Right ventricle myocardium inferior (tissue), 1 donor: Measurements from ENCODE around the gene LMNB1. TPM values are rescaled to one million over a fixed set of nuclear protein-coding genes. Genes with fewer than 3 reads are reported as not detected.
"Not testable (repeated sequence)": the region's sequence is repeated elsewhere in the genome, so short reads cannot be mapped to it uniquely, and the experiment has no call there.

Source experiments
- ATAC-seq: fragments of 200-7000 bp; cut with Tn5 transposase; one replicate; pipeline ENCODE4 v1.9.1; 2020; ENCODE audit warnings: mild to moderate bottlenecking, moderate library complexity
- DNase-seq: peaks from one replicate; pipeline ENCODE4 v3.0.0; 2021; ENCODE audit errors: missing footprints
- intact Hi-C: fragments of 100-400 bp; cut with DNase I; formaldehyde crosslinking; loops from one replicate; pipeline ENCODE4 v1.11.0; 2022
- total RNA-seq: library from RNA; stranded (reverse); fragmentation: NEBNext Ultra II Directional; extraction: Animal tissue kit (Norgen Biotek cat#: 25700); gene quantifications from one replicate; pipeline ENCODE4 v1.2.1, GENCODE V29; 2021
- donor health status: DM: no; HTN: yes; CAD: no; lungs with severe emphysema.

The LMNB1 gene
- total RNA-seq, 1 donor from 2014 or later, result 3.7 TPM

- intact Hi-C loops, result loop anchor here (5.0 kb wide), 1 partner anchor 120 kb away; no protein-coding TSS in a partner anchor
- DNase-seq, result peak; percentile 71
- peak; percentile 29 for ATAC-seq
Measured at GRCh38 chr5:126777257-126777974, 480 bp downstream of the LMNB1 start.

DNA sequence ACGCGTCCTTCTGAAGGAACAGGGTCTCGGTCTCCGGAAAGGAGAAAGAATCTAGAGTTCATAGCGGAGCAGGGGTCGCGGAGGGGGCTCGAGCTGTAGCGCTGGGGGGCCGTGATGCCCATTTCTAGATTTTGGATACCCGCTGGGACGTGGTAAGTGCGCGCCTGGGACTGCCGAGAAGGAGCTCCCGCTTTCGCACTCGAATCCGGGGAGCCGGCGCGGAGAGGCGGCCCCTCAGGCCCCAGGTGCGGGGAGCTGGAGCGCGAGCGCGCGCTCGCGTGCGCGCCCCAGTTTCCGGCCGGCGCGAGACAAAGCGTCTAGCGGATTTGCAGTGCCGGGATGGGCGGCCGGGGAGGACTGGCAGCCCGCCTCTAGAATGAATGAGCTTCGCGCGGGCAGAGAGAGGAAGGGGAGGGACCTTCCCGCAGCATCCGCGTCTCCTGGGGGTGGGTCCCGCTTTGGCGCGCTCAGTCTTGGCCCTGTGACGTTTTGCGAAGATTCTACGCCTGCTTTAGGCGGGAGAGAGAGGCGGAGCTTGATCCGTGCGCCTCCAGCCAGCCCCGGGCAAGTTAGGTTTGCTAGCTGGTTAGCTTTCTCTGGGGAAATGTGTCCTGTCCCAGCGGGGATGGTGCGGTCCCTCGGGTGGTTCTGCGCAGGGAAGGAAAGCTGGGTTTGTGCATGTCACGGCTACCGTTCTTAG, 1.2 kb downstream of the LMNB1 start:
- DNase-seq (peak; percentile 94), ATAC-seq (peak; percentile 73)
- intact Hi-C loops, result loop anchor here (5.0 kb wide), 1 partner anchor 121 kb away; no protein-coding TSS in a partner anchor

GRCh38 chr5:126778675-126779403, 1.9 kb downstream of the LMNB1 start:
- no peak for ATAC-seq
- intact Hi-C loops, result loop anchor here (5.0 kb wide), 1 partner anchor 122 kb away; no protein-coding TSS in a partner anchor
- DNase-seq, result no peak

DNA sequence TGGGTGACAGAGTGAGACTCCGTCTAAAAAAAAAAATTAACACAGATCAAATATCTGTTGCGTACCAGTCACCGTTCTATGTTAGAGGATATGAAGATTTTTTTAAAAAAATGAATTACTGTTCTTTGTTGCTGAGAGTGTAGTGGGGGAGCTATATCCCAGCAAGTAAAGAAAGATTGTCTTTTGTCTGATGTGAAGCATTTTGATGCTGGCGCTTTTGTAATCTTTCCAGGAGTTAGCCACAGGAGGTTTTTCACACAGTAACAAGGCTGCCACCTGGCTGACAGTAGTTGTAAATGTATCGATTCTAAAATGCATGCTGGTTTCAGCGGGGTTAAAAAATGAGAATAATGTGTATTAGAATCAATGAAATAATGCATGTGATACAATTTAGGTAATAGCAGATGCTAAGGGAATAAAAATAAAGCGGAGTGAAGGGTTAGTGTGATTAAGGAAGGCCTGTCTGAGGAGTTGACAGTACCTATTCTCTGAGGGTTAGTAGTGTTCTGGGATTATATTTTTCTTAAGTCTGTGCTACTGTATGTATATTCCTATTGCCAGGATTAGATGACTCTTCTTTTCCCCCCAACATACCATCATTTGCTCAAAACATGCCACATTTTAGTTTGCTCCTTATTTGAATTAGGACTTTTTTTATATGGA, 3.4 kb downstream of the LMNB1 start:
- intact Hi-C loops, result loop anchor here (1.0 kb wide), 1 partner anchor 104 kb away; no protein-coding TSS in a partner anchor
- no peak for DNase-seq

GRCh38 chr5:126788409-126788808, 11.5 kb downstream of the LMNB1 start:
- not testable (repeated sequence) for ATAC-seq

More for the DNA sequence above, 3.4 kb downstream of the LMNB1 start:
- ATAC-seq, result no peak

GRCh38 chr5:126793097-126793496, 16.2 kb downstream of the LMNB1 start:
- no peak for DNase-seq
- intact Hi-C loops, result no loop called here
- ATAC-seq, result no peak

More at GRCh38 chr5:126788409-126788808, 11.5 kb downstream of the LMNB1 start:
- intact Hi-C loops, DNase-seq: not testable (repeated sequence)

DNA sequence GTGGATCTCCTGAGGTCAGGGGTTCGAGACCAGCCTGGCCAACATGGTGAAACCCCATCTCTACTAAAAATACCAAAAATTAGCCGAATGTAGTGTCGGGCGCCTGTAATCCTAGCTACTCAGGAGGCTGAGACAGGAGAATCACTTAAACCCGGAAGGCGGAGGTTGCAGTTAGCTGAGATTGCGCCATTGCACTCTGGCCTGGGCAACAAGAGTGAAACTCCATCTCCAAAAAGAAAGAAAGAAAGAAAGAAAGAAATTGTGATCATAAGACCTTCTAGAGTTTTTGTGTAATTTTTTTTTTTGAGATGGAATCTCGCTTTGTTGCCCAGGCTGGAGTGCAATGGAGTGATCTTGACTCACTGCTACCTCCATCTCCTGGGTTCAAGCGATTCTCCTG, 16.7 kb downstream of the LMNB1 start:
- DNase-seq, ATAC-seq, intact Hi-C loops: not testable (repeated sequence)

GRCh38 chr5:126794157-126794828, 17.4 kb downstream of the LMNB1 start:
- DNase-seq (no peak), ATAC-seq (no peak)
- intact Hi-C loops, result no loop called here

DNA sequence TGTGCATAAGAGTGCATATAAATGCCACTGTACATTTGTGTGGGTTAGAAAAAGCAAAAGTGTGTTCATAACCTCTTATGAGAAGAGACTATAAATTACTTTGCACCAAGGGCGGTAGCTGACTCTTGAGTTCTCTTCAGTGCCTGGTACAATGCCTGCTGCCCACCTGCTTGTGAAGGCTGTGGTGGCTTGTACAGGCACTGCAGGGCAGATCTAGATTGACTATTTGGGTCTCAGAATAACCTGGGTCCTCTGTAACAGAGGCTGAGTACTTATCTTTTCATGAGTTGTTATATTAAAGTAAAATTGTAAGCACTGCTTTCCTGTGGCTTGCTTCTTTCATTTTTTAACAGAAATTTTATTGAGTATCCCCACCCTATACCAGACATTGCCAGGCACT, 22.8 kb downstream of the LMNB1 start:
- intact Hi-C loops, result no loop called here
- DNase-seq, result no peak
- no peak for ATAC-seq

GRCh38 chr5:126801174-126801991, 24.4 kb downstream of the LMNB1 start:
- intact Hi-C loops, result no loop called here
- ATAC-seq (no peak), DNase-seq (no peak)

GRCh38 chr5:126801992-126802294, 25.0 kb downstream of the LMNB1 start:
- DNase-seq, result no peak
- no peak for ATAC-seq
- intact Hi-C loops, result no loop called here

DNA sequence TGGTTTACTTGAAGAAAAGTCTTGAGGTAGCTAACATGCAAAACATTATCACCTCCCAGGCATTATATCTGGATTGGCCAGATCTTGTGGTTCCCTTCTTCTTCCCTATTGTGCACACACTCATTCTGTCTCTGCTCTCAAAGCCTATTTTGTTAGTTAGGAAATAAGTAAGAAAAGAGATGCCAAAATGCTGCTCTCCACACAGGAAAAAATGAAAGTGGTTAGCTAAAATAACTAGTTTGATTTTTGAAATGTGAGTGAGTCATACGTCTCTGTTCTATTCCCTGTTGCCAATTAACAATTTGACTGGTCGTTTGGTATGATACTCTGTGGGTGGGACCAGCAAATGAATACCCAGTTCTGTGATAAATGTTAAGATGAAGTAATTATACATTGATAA, 28.1 kb downstream of the LMNB1 start:
- no peak for ATAC-seq
- intact Hi-C loops, result no loop called here
- DNase-seq, result no peak

GRCh38 chr5:126808521-126808988, 31.6 kb downstream of the LMNB1 start:
- intact Hi-C loops, result no loop called here
- DNase-seq (no peak), ATAC-seq (no peak)

DNA sequence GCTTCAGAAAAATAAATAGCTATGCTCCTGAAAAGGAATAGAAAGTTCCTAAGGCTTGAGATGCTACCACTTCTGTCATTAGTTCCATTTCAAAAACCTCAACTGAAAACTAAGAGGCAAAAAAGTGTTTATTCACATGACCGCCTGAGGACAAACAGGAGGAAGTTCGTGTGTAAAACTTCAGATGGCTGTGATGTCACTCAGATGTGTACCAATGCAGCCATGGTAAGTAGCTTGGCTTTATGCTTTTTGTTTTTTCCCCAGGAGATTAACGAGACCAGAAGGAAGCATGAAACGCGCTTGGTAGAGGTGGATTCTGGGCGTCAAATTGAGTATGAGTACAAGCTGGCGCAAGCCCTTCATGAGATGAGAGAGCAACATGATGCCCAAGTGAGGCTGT, 33.0 kb downstream of the LMNB1 start:
- ATAC-seq (no peak), DNase-seq (no peak)
- intact Hi-C loops, result no loop called here

DNA sequence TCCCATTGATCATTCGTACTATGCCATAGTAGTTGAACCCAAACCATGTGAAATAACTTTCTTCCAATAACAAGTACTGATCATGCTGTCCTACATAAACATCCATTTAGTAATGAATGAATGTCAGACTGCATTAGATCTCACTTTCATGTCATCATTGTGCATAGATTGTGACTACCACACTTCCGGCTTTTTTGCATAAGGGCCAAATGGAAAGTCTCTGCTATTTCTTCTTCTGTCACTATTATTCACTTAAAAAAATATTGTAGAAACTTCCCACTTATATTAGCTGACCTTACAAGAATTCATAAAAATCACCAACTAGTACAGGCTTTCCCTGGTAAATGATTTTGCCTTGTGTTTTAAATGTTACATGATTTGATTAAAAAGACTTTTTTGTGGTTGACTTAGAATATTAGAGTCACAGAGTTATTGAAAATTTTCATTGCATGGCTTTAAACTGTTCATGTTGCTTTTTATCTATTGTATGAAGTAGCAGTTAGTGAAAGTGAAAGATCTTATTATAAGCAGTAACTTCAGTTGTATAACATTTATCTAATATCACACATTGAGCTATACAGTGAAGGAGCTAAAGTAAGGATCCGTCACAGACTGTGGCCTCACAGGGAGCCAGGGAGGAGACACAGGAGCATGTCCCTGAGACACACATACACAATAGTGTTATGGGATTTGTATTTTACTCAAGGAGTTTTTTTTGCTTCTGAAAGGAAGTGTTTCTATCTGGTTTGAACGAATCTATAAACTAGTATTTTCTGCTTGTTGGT, 33.9 kb downstream of the LMNB1 start:
- no peak for DNase-seq
- no peak for ATAC-seq
- intact Hi-C loops, result no loop called here

- peak; percentile 31 for ATAC-seq
Measured at GRCh38 chr5:126811515-126812198, 34.7 kb downstream of the LMNB1 start.

More at GRCh38 chr5:126811515-126812198, 34.7 kb downstream of the LMNB1 start:
- intact Hi-C loops, result no loop called here
- no peak for DNase-seq
